Anterior cingulate cortex (tissue), 58 donors: ENCODE results near the gene RAB24.
"Not testable (repeated sequence)": the region's sequence is repeated elsewhere in the genome, so short reads cannot be mapped to it uniquely, and the experiment has no call there.

Experiments used
- DNase-seq, 58 donors: peaks; one replicate each; lab custom pipeline; 2025; lab: John Stamatoyannopoulos, UW

Gene RAB24

DNA sequence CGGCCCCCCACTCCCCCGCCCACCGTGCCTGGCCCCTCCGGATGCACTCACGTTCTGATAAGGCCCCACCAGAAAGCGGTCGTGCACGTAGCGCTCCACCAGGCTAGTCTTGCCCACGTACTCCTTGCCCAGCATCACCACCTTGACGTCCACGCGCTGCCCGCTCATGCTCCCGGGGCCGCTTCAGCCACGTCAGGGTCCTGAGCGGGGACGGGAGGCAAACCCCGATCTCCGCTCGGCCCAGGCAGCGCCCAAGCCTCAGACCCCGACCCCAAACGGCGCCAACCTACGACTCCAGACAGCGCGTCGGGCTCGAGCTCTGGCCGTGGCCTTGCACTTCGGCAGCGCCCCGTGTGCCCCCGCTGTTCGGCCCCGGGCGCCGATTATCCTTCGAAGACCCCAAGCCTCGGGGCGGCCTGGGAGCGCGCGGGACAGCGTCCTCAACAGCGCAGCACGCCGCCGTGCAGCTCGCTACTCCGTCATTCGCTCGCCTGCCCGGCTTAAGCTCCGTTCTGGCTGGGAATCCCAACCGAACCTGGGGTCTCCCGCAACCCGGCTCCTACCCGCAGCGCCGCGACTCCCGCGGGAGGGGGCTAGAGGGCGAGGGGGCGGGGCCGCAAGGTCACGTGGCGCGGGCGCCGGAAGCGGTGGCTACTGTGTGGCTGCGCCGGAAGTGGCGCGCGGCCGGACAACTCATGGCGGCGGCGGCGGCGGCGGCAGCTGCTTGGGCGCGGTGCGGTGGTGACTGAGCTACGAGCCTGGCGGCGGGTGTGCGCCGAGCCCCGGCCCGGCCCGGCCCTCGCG lies at the start of gene RAB24, which contains the start of gene PRELID1:
Gene RAB24, minus strand, starts transcription at position 599 of the 804 bp plus-strand sequence. Its CDS starts 431 bp downstream, at position 168.
Gene PRELID1, plus strand, starts transcription at position 679 of the 804 bp plus-strand sequence. CDS start 187 bp downstream, outside the sequence.
- DNase-seq = peak in 57 of 58 donors; percentile 27 to 92 (median 80)

DNA sequence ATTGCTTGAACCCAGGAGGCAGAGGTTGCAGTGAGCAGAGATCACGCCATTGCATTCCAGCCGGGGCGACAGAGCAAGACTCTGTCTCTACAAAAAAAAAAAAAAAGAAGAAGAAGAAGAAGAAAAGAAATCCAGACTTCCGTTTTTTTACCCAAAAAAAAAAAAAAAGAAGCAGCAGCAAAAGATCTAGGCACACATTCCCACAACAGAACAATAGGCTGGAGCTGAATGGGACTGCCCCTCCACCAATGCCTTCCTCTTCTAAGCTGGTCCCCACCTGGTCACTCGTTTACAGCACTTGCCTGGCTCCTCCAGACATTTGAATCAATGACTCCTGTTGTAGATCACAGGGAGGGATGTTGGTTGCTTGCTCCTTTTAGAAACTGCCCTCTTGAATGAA lies 49.6 kb upstream of the RAB24 start:
- DNase-seq = no peak

DNA sequence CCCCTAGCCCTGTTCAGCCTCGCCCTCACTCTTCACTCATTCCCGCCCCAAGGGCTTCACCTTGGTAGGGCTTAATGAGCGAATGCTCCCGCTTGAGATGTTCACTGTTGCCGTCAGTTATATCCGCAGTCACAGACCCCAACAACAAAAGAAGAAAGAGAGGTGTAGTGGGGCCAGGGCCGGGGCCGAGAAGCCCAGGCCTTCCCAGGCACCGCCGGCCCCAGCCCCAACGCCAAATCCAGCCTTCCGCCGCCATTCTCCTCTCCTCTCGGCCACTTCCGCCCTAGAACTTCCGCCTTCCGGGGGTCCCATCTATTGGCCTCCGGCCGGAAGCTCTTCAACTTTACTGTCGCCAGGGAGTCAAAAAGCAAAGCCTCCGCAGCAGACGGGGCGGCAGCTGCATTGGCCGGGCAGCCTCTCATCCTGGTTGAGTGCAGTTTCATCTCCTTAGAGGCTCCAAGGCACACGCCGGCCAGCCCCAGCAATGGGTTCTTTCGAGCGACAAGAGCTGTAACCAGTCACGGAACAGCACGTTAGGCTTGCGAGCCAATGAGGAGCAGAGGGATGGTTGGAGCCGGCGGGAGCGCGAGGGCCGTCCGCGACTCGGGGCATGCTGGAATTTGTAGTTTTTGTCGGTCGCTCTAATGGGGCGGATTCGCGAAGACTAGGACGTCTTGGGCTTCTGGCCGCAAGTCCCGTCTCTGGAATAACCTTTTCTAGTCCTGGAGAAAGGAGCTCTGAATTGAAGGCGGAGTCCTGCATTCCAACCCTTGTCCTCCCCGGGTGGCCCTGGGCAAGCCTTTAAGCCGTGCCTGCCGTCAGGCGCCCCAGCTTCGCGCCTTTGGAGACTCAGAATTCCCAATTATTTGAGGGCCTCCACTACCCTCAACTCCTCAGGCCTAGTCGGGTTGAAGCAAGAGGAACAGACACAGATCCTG lies 48.1 kb upstream of the RAB24 start, which contains the start of gene LMAN2:
Gene LMAN2, minus strand, starts transcription at position 277 of the 938 bp plus-strand sequence. Its CDS starts 21 bp downstream, at position 256.
- peak; percentile 65 to 98 (median 91) for DNase-seq

DNA sequence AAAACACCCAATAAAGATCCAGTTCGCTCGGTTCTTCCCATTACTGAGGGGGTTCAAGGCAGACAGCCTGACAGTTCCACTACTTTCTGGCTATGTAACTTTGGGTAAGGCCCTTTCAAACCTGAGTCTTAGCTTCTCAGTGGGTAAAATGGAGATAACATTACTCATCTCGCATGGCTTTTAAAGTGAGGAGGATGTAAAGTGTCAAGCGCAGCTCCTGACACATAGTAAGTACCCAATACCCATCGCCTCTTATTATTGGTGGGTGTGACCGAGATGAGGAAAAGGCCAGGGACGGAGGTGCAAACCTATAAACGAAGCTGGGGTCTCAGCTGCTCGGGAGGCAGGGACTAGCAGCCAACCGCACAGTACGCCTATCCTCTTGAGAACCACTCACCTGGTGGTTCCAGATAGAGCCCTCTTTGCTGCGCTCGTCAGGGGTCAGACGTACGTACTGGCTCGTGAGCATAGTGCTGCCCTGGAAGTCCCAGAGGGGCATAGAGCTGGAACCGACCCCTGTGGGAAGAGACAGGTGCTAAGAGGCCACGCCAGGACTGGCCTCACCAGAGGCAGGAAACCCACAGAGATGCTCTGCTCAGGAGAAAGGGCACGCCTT lies 47.4 kb upstream of the RAB24 start:
- DNase-seq = no peak

DNA sequence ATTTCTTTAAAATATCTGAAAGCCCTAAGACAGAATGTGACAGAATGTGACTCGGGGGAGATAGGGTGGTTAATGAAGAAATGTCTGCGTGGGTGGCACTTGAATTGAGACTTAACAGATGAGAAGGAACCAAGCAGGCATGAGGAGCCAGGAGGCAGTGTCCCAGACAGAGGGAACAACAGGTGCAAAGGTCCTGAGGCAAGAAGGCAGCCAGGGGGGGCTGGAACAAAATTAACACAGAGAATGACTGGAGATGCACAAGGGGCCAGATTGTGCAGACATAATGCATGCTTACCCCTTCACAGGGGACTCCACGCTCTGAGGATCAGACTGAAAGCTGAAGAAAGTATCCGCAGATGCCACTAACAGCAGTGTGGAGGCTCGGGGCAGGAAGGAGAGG lies 46.2 kb upstream of the RAB24 start:
- no peak for DNase-seq

DNA sequence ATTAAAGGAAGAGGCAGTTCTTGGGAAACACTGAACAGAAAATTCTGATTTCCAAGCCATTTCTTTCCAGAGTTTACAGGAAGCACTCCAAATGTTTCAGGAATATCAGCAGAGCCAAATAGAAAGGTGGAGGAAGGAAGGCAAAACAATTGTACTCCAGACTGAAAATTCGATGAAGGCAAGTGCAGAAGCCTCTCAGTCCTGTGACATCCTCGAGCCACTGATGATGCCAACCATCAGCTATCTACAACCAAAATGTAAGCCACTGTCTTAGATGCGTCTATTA lies 45.8 kb upstream of the RAB24 start:
- DNase-seq = no peak

DNA sequence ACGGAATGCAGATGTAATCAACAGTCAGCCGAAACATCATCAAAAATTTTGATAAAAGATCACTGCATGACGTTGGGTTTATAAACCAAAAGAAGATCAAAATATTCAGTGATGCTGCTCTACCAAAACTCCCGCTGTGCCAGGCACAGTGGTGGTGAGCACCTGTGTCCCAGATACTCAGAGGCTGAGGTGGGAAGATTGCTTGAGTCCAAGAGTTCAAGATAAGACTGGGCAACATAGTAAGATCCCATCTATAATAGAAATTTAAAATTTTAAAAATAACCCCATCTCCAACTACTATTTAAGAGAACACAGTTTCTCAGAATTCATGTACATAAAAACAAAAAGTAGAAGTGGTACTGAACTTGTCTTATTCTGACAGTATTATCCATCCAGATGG lies 44.2 kb upstream of the RAB24 start:
- no peak for DNase-seq

DNA sequence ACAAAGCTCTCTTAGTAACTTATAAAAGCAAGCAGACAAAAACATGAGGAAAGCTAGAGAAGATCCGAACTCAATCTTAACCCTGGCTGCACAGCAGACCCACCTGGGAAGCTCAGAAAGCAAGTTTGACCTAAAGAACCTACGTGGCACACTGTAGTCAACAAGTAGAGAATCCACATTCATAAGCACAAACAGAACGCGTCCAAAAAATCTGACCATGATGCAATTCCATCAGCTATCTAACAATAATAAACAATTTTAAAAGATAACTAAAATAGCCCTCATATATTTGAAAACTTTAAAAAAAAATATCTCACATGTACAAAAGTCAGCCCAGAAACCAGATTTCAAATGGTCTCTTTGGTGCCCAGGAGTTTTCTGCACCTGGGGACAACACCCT lies 43.3 kb upstream of the RAB24 start:
- no peak for DNase-seq

DNA sequence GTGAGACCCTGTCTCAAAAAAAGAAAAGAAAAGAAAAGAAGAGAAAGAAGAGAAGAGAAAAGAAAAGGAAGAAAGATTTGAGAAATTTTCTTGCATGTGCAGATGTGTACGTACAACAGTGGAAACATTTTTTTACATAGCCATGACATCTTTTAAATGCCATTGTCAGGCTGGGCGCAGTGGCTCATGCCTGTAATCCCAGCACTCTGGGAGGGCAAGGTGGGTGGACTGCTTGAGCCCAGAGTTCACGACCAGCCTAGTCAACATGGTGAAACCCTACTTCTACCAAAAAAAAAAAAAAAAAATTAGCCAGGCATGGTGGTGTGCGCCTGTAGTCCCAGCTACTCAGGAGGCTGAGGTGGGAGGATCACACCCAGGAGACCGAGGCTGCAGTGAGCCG lies 41.4 kb upstream of the RAB24 start:
- no peak for DNase-seq

DNA sequence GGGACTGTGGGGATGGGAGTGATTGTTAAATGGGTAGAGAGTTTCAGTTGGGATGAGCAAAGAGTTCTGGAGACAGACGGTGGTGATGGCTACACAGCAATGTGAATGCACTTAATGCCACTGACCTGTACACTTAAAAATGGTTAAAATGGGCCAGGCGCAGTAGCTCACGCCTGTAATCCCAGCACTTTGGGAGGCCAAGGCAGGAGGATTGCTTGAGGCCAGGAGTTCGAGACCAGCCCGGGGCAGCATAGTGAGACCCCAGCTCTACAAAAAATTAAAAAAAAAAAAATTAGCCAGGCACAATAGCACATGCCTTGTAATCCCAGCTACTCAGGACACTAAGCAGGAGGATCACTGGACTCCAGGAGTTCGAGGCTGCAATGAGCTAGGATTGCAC lies 40.3 kb upstream of the RAB24 start:
- DNase-seq = no peak

DNA sequence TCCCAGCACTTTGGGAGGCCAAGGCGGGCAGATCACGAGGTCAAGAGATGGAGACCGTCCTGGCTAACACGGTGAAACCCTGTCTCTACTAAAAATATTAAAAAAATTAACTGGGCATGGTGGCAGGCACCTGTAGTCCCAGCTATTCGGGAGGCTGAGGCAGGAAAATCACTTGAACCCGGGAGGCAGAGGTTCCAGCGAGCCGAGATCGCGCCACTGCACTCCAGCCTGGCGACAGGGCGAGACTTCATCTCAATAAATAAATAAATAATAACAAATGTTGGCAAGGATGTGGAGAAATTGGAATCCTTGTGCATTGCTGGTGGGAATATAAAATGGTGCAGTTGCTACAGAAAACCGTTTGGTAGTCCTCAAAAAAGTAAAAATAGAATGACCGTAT lies 39.5 kb upstream of the RAB24 start:
- DNase-seq = not testable (repeated sequence)

DNA sequence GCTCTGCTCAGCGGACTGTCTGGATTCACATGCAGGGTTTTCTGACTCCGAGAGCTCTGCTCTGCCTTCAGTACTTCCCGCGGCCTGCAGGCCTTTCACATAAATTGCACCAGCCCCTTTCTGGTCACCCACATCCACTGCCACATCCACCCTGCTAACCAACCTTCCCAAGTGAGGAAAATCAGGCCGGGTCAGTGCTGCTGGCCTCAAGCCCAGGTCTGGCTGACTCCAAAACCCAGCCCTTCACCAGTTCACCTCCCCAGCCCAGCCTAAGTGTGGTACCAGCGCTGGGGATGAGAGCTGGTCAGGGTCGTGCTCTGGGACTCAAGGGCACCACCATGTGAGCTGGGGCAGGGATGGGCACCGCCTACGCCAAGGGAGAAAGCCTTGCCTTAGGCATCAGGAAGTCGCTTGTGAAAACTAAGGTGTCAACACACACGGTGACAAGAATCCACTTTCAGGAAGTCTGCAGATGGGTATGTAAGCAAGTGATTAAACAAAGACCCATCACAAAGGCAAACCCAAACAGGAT lies 35.7 kb upstream of the RAB24 start:
- DNase-seq = no peak

DNA sequence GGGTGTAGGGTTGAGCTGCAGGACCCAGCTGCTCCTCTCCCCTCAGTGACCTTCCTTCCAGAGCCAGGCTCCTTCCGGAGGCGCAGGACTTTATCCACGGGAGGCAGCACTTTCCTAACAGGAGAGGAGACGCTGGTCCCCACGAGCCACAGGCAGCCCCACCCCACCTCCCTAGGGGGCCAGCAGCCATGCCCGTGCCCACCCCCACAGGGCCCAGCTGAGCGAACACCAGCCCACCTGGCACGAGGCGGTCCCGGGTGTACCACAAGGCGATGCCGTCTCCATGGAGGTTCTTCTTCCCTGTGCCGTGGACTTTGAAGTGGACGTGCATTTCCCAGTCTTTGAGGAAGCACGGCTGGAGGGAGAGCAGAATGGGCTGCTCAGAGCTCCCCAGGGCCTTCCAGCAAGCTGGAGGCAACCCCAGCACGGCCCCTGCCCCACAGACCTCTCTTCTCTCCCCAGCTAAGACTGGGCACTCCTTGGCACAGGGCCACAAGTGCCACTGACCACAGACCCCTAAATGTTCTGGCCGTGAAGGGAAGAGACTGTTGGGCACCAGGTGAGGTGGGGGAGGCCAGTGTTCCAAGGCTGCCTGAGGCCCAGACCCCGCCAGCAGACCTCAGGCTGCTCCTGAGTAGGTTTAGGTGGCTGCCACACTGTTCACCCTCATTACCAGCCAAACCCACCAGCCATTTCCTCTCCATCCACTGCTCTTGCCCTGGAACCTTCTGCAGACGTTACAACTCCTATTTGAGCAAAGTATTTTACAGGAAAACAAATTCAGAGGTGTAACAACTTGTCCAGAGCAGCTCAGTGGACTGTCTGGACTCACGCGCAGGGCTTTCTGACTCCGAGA lies 35.0 kb upstream of the RAB24 start:
- DNase-seq = no peak

DNA sequence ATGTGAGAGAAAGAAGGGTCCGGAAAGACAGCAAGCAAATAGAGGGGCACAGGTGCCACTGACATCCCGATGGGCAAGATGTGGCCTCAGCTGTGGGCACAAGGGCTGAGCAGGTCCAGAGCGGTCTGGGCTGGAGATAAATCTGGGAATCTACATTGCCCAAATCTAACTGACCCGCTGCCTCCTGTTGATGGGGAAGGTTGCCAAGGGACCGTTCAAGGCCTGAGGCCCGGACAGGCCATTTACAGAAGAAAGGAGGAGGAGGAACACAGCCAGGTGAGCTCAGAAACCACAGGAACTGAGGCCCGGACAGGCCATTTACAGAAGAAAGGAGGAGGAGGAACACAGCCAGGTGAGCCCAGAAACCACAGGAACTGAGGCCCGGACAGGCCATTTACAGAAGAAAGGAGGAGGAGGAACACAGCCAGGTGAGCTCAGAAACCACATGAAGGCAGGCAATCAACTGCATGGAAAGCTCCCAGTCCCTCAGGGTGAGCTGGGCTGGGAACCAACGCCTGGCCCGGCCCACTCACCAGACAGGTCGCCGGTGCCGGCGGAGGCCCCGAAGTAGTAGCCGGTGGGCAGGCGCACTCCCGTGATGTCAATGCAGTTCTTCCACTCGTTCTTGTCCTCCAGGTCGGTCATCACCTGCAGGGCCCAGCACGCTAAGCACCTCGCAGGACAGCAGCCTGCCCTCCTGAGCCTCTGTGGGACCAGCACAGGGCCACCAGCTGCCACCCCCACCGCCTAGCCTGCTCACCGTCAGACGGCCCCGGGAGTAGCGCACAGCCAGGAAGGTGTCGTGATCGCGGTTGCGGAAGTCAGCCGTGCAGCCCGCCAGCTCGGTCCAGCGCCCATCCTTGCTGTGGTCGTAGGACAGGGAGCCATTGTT lies 33.3 kb upstream of the RAB24 start:
- DNase-seq = no peak

DNA sequence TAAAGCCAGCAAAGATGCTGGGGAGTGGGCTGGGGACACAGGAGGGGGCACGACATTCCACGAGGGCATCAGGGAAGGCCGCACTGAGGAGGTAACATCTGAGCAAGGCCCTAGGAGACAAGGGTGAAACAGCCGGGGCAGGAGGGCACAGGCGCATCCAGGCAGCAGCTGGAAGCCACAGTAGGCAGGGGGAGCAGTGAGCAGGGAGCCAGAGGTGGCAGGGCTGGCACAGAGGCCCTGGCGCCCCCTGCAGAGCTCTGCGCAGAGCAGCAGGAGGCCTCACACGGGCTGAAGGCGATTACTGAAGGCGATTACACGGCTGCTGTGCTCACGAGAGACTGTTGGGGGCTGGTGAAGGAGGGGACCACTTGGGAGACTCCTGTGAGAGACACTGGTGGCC lies 32.6 kb upstream of the RAB24 start:
- no peak for DNase-seq

DNA sequence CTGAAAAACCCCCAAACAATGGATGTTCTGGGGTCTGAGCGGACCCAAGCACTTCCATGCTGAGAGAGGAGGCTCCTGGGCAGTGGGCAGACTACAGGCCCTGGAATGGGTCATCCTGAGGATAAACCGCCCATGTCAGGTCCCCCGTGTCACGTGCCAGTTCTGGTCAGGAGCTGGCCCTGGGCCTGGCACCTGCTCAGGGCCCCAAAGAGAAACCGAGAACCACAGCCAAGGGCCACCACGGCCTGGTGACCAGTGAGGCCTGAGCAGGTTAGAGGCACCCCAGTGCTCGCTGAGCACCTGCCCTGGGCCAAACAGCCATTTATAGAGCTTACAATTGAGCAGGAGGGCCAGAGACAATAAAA lies 32.2 kb upstream of the RAB24 start:
- DNase-seq = no peak

DNA sequence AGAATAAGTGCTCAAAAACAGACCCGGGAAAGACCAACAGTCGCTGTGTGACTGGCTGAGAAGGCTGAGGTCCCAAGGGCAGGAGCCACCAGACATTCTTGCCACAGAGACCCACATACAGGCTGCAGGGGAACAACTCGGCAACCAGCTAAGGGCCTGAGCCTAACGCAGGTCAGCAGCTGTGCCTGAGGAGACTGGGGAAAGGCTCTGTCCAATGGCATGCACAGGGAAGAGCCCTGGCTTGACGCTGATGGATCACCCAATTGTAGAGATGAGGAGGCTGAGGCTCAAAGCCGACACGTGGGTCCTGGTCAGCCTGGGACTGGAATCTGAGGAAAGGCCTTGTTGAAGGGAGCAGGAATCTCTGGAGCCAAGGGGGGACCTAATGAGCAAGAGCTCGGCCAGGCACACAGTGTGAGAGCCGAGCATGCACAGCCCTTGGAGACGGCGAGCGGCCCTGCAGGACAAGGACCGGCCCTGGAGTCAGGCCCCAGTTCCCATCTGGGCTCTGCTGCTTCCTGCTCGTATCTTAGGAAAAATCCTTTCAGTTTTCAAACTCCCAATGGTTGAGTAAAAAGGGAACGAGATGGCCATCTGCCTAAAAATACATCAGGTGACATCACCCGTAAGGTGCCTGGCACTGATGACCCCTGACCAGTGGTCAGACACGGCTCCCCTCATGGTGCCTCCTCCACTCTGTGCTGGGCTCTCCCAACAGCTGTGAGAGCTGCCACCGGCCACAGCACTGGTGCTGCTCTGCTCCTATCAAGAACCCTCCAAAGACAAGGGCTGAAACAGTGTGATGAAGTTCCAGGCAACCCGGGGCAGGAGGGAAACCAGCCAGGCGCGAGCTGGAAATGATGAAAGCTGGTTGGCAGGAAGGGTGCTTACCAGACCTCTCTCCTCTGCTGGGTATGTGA lies 31.5 kb upstream of the RAB24 start:
- no peak for DNase-seq

DNA sequence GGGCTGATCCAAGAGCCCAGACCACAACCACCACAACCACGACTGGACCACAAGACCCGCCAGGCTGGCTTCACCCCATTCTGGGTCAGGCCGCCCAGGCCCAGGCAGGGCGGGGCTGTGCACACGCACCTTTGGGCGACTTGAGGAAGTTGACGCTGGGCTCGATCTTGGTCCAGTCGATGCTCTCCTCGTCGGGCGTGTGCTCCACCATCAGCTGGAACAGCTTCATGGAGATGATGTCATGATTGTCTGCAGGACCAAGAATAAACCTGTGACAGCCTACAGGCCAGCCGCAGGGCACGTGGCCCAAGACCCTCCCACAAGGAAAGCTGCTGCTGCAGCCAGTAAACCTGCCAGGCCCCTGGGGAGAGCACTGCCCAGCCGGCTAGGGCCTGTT lies 30.6 kb upstream of the RAB24 start:
- DNase-seq = no peak
